ENCODE measurements around the gene TRAPPC10.

The TRAPPC10 gene

DNA sequence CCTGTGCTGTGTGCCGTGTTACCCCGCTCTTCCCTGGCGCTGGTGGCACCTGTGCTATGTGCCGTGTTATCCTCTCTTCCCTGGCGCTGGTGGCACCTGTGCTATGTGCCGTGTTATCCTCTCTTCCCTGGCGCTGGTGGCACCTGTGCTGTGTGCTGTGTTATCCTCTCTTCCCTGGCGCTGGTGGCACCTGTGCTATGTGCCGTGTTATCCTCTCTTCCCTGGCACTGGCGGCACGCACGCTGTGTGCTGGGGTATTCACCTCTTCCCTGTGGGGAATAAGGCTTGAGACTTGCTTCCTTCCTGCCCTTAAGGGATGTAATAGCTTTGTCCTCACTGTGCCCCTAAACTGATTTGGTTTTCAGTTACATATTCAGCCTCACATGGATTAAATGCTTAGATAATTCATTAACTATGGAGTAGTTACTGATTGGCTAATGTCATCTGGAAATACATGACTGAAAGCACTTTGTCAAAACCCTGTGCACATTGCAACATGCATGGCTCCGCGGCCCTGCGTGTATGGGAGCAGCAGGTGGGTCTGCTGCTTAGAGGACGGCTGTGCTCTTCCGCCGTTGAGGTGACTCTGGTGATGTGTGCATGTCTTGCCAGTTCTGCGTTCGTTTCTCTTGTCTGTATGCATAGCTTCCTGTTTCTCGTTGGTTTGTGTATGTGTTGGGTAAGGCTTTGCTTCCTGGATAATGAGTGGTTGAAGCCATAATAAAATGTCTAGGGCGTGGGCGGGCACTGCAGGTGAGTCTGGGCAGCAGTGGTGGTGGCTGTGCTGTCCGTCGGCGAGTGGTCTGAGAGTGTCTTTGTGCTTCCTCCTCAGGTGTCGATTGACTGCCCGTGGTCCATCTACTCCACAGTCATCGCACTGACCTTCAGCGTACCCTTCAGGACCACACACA is 77.1 kb downstream of the TRAPPC10 start:
- H3K4me3 ChIP-seq (replicated peaks; ENCODE audit: insufficient read depth, low read length), result no peak overlapping the region
- no peaks in the 10 kb centered on the region for H3K27me3 ChIP-seq (ENCODE audit: insufficient read depth, poor library complexity, severe bottlenecking)
- peak overlapping the region; percentile 84 for H3K27ac ChIP-seq (replicated peaks)
- peak; percentile 79 to 94 for DNase-seq (ENCODE audit: low read depth in 1 of 2, low spot score in 1 of 2)
- TF ChIP-seq, protein P1, sequence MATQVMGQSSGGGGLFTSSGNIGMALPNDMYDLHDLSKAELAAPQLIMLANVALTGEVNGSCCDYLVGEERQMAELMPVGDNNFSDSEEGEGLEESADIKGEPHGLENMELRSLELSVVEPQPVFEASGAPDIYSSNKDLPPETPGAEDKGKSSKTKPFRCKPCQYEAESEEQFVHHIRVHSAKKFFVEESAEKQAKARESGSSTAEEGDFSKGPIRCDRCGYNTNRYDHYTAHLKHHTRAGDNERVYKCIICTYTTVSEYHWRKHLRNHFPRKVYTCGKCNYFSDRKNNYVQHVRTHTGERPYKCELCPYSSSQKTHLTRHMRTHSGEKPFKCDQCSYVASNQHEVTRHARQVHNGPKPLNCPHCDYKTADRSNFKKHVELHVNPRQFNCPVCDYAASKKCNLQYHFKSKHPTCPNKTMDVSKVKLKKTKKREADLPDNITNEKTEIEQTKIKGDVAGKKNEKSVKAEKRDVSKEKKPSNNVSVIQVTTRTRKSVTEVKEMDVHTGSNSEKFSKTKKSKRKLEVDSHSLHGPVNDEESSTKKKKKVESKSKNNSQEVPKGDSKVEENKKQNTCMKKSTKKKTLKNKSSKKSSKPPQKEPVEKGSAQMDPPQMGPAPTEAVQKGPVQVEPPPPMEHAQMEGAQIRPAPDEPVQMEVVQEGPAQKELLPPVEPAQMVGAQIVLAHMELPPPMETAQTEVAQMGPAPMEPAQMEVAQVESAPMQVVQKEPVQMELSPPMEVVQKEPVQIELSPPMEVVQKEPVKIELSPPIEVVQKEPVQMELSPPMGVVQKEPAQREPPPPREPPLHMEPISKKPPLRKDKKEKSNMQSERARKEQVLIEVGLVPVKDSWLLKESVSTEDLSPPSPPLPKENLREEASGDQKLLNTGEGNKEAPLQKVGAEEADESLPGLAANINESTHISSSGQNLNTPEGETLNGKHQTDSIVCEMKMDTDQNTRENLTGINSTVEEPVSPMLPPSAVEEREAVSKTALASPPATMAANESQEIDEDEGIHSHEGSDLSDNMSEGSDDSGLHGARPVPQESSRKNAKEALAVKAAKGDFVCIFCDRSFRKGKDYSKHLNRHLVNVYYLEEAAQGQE (IDR thresholded peaks at IDR 0.05; ENCODE audit: insufficient replicate concordance, low read depth), result no peak
- TF ChIP-seq POLR2AphosphoS5 (IDR thresholded peaks at IDR 0.05; ENCODE audit: low read depth) (peak; percentile 82), SPI1 (IDR thresholded peaks at IDR 0.05; ENCODE audit: borderline replicate concordance, low read depth) (peak; percentile 54; the same call in 1 of the 2 replicates), GABPA (IDR thresholded peaks at IDR 0.05; ENCODE audit: low read depth) (no peak; the same call in 1 of the 2 replicates)
- TF ChIP-seq, protein P2, sequence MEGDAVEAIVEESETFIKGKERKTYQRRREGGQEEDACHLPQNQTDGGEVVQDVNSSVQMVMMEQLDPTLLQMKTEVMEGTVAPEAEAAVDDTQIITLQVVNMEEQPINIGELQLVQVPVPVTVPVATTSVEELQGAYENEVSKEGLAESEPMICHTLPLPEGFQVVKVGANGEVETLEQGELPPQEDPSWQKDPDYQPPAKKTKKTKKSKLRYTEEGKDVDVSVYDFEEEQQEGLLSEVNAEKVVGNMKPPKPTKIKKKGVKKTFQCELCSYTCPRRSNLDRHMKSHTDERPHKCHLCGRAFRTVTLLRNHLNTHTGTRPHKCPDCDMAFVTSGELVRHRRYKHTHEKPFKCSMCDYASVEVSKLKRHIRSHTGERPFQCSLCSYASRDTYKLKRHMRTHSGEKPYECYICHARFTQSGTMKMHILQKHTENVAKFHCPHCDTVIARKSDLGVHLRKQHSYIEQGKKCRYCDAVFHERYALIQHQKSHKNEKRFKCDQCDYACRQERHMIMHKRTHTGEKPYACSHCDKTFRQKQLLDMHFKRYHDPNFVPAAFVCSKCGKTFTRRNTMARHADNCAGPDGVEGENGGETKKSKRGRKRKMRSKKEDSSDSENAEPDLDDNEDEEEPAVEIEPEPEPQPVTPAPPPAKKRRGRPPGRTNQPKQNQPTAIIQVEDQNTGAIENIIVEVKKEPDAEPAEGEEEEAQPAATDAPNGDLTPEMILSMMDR (IDR thresholded peaks at IDR 0.05; ENCODE audit: insufficient read depth, low read length), result no peak

DNA sequence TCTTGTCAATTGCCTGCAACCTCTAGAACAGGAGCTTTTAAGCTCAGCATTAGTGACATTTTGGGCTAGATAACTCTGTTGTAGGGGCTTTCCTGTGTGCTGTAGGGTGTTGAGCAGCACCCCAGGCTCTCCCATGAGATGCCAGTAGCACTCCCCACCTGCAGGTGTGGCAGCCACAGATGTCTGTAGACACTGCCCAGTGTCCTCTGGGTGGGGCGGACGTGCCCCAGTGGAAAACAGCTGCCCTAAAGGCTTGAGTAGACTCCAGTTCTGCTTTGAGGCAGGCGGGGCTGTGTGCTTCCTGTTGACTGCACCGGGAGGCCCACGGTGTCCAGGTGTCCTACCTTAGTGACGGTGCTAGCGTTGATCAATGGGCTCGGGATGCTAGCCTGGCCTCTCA is 78.2 kb downstream of the TRAPPC10 start:
- Histone ChIP-seq H3K4me3 (replicated peaks; ENCODE audit: insufficient read depth, low read length) (no peak overlapping the region), H3K27ac (replicated peaks) (peak overlapping the region; percentile 84), H3K27me3 (ENCODE audit: insufficient read depth, poor library complexity, severe bottlenecking) (no peaks in the 10 kb centered on the region)
- TF ChIP-seq SPI1 (IDR thresholded peaks at IDR 0.05; ENCODE audit: borderline replicate concordance, low read depth) (no peak), GABPA (IDR thresholded peaks at IDR 0.05; ENCODE audit: low read depth) (no peak), POLR2AphosphoS5 (IDR thresholded peaks at IDR 0.05; ENCODE audit: low read depth) (no peak; the same call in 1 of the 2 replicates)
- TF ChIP-seq, protein P1 (IDR thresholded peaks at IDR 0.05; ENCODE audit: insufficient replicate concordance, low read depth), result no peak
- TF ChIP-seq, protein P2 (IDR thresholded peaks at IDR 0.05; ENCODE audit: insufficient read depth, low read length), result no peak
- peak in 1 of 2 experiments; percentile 1 for DNase-seq (ENCODE audit: low read depth in 1 of 2, low spot score in 1 of 2)

DNA sequence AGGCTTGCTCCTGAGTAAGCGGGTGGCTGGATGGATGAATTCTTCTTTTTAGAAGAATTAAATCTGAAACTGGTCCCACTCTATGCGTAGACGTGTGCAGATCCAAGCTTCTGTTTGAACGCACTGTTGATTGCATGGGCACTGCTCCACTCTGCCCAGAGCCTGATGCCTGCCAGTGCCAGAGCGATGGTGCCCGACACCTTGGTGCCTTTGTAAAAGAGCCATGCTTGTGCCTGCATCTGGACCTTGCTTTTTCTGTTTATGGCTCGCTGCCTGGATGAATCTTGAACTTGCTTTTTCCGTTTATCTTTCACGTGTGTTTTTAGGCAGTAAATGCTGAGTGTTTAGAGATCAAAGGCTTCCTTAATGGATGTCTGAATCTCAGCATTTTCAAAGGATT is 80.1 kb downstream of the TRAPPC10 start:
- no peaks in the 10 kb centered on the region for H3K27me3 ChIP-seq (ENCODE audit: insufficient read depth, poor library complexity, severe bottlenecking)
- H3K4me3 ChIP-seq (replicated peaks; ENCODE audit: insufficient read depth, low read length), result no peak overlapping the region
- no peak overlapping the region for H3K27ac ChIP-seq (replicated peaks)
- TF ChIP-seq SPI1 (IDR thresholded peaks at IDR 0.05; ENCODE audit: borderline replicate concordance, low read depth) (no peak), GABPA (IDR thresholded peaks at IDR 0.05; ENCODE audit: low read depth) (no peak), POLR2AphosphoS5 (IDR thresholded peaks at IDR 0.05; ENCODE audit: low read depth) (no peak)
- TF ChIP-seq, protein P1 (IDR thresholded peaks at IDR 0.05; ENCODE audit: insufficient replicate concordance, low read depth), result no peak
- TF ChIP-seq, protein P2 (IDR thresholded peaks at IDR 0.05; ENCODE audit: insufficient read depth, low read length), result no peak
- no peak for DNase-seq (ENCODE audit: low read depth in 1 of 2, low spot score in 1 of 2)
